ENCODE data around the gene SLC39A11. TPM values are rescaled to one million over a fixed set of nuclear protein-coding genes. Genes with fewer than 3 reads are reported as not detected.

SLC39A11 gene
- total RNA-seq, 1 donor from 2014 or later = 13.2 TPM

GRCh38 chr17:72634621-72635020, 457.9 kb downstream of the SLC39A11 start:
- Mint-ChIP-seq H3K4me3 (ENCODE audit: unreplicated experiment) (no peak overlapping the region), H3K4me1 (ENCODE audit: unreplicated experiment) (peaks cover 8% of the 10 kb centered on the region), H3K27ac (ENCODE audit: unreplicated experiment) (no peak overlapping the region), H3K9me3 (ENCODE audit: unreplicated experiment) (no peaks in the 10 kb centered on the region), H3K27me3 (ENCODE audit: unreplicated experiment) (peaks cover 2% of the 10 kb centered on the region), H3K36me3 (ENCODE audit: low read depth, unreplicated experiment) (no peaks in the 10 kb centered on the region)
- no peak for DNase-seq (ENCODE audit: low spot score)
- TF ChIP-seq, protein P1, sequence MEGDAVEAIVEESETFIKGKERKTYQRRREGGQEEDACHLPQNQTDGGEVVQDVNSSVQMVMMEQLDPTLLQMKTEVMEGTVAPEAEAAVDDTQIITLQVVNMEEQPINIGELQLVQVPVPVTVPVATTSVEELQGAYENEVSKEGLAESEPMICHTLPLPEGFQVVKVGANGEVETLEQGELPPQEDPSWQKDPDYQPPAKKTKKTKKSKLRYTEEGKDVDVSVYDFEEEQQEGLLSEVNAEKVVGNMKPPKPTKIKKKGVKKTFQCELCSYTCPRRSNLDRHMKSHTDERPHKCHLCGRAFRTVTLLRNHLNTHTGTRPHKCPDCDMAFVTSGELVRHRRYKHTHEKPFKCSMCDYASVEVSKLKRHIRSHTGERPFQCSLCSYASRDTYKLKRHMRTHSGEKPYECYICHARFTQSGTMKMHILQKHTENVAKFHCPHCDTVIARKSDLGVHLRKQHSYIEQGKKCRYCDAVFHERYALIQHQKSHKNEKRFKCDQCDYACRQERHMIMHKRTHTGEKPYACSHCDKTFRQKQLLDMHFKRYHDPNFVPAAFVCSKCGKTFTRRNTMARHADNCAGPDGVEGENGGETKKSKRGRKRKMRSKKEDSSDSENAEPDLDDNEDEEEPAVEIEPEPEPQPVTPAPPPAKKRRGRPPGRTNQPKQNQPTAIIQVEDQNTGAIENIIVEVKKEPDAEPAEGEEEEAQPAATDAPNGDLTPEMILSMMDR (IDR thresholded peaks at IDR 0.05; ENCODE audit: unreplicated experiment) = no peak

DNA sequence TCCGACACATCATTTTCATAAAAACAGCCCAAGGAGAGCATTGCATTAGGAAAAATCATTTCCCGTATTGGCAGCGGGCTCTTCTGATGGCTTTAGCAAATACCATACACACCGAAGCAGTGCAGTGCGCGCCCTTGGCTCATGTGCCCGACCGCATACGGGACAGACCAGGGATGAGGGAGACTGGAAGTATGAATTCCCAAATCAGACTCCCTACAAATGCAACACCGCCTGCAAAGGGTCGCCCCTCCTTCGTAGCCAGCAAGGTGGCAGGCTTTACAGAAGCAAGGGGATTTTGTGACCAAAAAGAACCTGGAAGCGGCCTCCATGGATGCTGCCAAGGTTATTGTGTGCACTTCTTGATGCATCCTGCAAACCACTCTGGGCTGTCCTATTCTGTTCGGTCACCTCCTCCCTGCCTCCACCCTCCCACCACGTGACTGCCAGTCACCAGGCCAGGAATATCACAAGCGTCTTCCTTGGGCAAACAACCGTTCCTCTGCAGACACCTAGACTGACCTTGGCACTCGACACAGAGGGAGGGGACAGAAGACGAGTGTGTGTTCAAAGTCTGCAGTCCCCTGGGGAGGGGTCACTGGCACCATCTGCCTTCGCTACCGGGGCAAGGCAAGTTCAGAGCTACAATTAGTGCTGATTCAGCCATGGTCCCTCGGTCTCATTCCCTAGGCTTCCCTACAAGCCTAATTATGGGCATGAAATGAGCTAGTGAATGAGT, 460.4 kb downstream of the SLC39A11 start:
- no peak for DNase-seq (ENCODE audit: low spot score)
- no peak overlapping the region for H3K27ac Mint-ChIP-seq (ENCODE audit: unreplicated experiment)
- peaks cover 2% of the 10 kb centered on the region for H3K27me3 Mint-ChIP-seq (ENCODE audit: unreplicated experiment)
- TF ChIP-seq, protein P1 (IDR thresholded peaks at IDR 0.05; ENCODE audit: unreplicated experiment) = no peak
- H3K9me3 Mint-ChIP-seq (ENCODE audit: unreplicated experiment) = no peaks in the 10 kb centered on the region
- no peaks in the 10 kb centered on the region for H3K36me3 Mint-ChIP-seq (ENCODE audit: low read depth, unreplicated experiment)
- H3K4me1 Mint-ChIP-seq (ENCODE audit: unreplicated experiment) = peaks cover 8% of the 10 kb centered on the region
- no peak overlapping the region for H3K4me3 Mint-ChIP-seq (ENCODE audit: unreplicated experiment)

GRCh38 chr17:72631568-72631948, 460.9 kb downstream of the SLC39A11 start:
- peaks cover 2% of the 10 kb centered on the region for H3K27me3 Mint-ChIP-seq (ENCODE audit: unreplicated experiment)
- DNase-seq (ENCODE audit: low spot score) = no peak
- H3K27ac Mint-ChIP-seq (ENCODE audit: unreplicated experiment) = no peak overlapping the region
- no peaks in the 10 kb centered on the region for H3K36me3 Mint-ChIP-seq (ENCODE audit: low read depth, unreplicated experiment)
- no peaks in the 10 kb centered on the region for H3K9me3 Mint-ChIP-seq (ENCODE audit: unreplicated experiment)
- peaks cover 8% of the 10 kb centered on the region for H3K4me1 Mint-ChIP-seq (ENCODE audit: unreplicated experiment)
- TF ChIP-seq, protein P1 (IDR thresholded peaks at IDR 0.05; ENCODE audit: unreplicated experiment) = no peak
- H3K4me3 Mint-ChIP-seq (ENCODE audit: unreplicated experiment) = no peak overlapping the region

- Mint-ChIP-seq H3K27me3 (ENCODE audit: unreplicated experiment) (peaks cover 1% of the 10 kb centered on the region), H3K9me3 (ENCODE audit: unreplicated experiment) (no peaks in the 10 kb centered on the region), H3K4me1 (ENCODE audit: unreplicated experiment) (no peaks in the 10 kb centered on the region), H3K27ac (ENCODE audit: unreplicated experiment) (no peak overlapping the region), H3K4me3 (ENCODE audit: unreplicated experiment) (no peak overlapping the region), H3K36me3 (ENCODE audit: low read depth, unreplicated experiment) (no peaks in the 10 kb centered on the region)
- TF ChIP-seq, protein P1 (IDR thresholded peaks at IDR 0.05; ENCODE audit: unreplicated experiment) = no peak
- no peak for DNase-seq (ENCODE audit: low spot score)
These were observed 467.8 kb downstream of the SLC39A11 start for GRCh38 chr17:72624652-72625051.

DNA sequence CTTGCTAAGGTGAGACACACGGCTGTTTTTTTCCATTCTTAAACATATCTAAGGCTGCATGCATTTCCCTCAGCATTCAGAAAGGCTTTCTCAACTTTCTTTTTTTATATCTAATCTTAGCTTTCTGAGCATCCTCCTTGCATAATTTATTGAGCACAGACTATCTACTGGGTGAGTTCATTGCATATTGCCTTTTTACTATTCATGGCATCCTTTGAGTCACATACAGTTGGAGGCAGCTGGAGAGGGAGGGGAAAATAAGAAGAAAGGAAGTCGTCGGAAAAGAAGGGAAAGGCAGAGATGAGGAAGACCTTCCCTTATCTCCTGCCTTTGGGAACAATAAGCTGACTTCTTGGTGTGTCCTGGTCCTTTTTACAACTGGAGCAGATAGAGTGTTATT, 468.3 kb downstream of the SLC39A11 start:
- Mint-ChIP-seq H3K27me3 (ENCODE audit: unreplicated experiment) (peaks cover 1% of the 10 kb centered on the region), H3K4me1 (ENCODE audit: unreplicated experiment) (no peaks in the 10 kb centered on the region), H3K4me3 (ENCODE audit: unreplicated experiment) (no peak overlapping the region), H3K9me3 (ENCODE audit: unreplicated experiment) (no peaks in the 10 kb centered on the region), H3K27ac (ENCODE audit: unreplicated experiment) (no peak overlapping the region), H3K36me3 (ENCODE audit: low read depth, unreplicated experiment) (no peaks in the 10 kb centered on the region)
- TF ChIP-seq, protein P1 (IDR thresholded peaks at IDR 0.05; ENCODE audit: unreplicated experiment) = no peak
- DNase-seq (ENCODE audit: low spot score) = no peak
